Sigmoid colon (tissue), 3 donors: ENCODE measurements around the gene PSG5.
"Not testable (repeated sequence)": the region's sequence is repeated elsewhere in the genome, so short reads cannot be mapped to it uniquely, and the experiment has no call there.

Experiments
- POLR2A ChIP-seq, 2 donors: fragments of 450-650 bp; IDR thresholded peaks; one replicate each; pipeline ENCODE4 v1.6.1; 2016; ENCODE audit warnings: antibody characterized with exemption in 2 of 2, mild to moderate bottlenecking in 2 of 2, moderate library complexity in 2 of 2
- TF ChIP-seq, protein P1 (sequence below), 4 experiments: fragments of 450-650 bp in 3 of 4; fragments of 200-600 bp in 1 of 4; IDR thresholded peaks; one replicate each; pipeline ENCODE4 v1.5.1; 2016 to 2019; ENCODE audit warnings: antibody characterized with exemption in 4 of 4, mild to moderate bottlenecking in 3 of 4, moderate library complexity in 2 of 4

DNA sequence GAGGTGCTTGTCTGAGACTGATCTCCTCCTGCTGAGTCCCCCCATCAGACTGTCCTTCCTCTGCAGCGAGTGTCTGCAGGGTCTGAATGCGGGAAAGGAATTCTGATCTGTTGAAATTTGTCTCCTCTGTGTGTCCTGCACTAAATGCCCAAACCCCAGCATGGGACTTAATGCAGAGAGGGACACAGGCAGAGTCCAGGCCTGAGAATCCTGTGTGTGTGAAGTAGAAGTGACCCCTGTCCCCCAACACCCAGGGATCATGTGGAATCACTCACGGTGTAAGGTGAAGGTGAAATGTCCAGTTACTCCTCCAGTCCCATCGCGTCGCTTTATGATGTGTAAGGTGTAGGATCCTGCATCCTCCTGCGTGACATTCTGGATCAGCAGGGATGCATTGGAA is 17.3 kb upstream of the PSG5 start:
- TF ChIP-seq, protein P1, sequence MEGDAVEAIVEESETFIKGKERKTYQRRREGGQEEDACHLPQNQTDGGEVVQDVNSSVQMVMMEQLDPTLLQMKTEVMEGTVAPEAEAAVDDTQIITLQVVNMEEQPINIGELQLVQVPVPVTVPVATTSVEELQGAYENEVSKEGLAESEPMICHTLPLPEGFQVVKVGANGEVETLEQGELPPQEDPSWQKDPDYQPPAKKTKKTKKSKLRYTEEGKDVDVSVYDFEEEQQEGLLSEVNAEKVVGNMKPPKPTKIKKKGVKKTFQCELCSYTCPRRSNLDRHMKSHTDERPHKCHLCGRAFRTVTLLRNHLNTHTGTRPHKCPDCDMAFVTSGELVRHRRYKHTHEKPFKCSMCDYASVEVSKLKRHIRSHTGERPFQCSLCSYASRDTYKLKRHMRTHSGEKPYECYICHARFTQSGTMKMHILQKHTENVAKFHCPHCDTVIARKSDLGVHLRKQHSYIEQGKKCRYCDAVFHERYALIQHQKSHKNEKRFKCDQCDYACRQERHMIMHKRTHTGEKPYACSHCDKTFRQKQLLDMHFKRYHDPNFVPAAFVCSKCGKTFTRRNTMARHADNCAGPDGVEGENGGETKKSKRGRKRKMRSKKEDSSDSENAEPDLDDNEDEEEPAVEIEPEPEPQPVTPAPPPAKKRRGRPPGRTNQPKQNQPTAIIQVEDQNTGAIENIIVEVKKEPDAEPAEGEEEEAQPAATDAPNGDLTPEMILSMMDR (IDR thresholded peaks at IDR 0.05) = not testable (repeated sequence)
- TF ChIP-seq POLR2A (IDR thresholded peaks at IDR 0.05) = not testable (repeated sequence)
